Astrocyte of the spinal cord (primary cell): ENCODE results near the gene ADARB2.

ENCODE experiments used
- DNase-seq: peaks from one replicate; pipeline ENCODE4 v3.0.0; 2011; ENCODE audit warnings: low read depth, low spot score
- H3K4me3 ChIP-seq: 2 replicates; pipeline ENCODE4 v1.5.1; 2011; ENCODE audit warnings: low read depth, mild to moderate bottlenecking, low read length, moderate library complexity
- in situ Hi-C: cut with HindIII; loops from 2 replicates; pipeline ENCODE4 v1.10.0; 2017; ENCODE audit warnings: low sequenced_read_pairs
- TF ChIP-seq, protein P1 (sequence below): IDR thresholded peaks from 2 replicates; pipeline ENCODE4 v1.5.1; 2012; ENCODE audit warnings: low read depth, mild to moderate bottlenecking, low read length, inconsistent platforms

Gene ADARB2

DNA sequence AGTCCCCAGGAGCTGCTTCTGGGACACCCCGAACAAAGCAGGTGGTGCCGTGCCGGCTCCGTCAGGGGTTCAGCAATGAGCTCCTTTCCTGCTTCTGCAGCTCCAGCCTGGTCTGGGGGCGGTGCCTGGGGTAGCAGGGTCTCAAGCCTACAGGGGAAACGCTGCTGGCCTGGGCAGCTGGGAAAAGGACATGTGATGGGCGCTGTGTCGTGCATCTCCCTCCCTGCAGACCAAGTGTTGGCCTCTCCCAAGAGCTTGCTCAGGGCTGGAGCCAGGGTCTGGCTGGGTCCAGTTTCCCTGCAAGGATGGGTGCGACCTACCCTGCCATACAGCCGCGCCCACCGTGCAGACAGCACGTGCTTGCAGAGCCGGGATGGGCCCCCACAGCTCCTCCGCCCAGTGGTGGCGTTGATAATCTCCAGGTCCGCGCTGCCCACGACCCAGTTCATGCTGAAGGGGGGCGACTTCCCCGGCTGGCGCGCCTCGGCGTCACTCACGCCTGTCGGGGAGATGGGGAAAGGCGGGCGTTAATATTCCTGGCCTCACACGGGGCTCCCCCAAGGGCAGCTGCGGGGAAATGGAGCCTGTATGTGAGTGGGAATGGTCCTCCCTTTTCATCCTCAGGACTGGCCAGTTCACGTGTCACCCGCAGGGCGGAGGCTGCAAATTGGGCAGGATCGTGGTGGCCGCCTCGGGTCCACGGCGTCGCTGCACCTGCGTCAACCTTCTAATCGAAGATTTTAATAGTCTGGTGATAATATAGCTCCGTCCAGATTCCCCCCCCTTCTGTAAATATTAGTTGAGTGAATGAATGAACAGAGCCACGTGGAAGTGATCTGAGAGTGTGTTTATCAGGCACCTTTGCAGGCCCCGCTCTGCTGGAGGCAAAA, 552.5 kb downstream of the ADARB2 start:
- TF ChIP-seq, protein P1, sequence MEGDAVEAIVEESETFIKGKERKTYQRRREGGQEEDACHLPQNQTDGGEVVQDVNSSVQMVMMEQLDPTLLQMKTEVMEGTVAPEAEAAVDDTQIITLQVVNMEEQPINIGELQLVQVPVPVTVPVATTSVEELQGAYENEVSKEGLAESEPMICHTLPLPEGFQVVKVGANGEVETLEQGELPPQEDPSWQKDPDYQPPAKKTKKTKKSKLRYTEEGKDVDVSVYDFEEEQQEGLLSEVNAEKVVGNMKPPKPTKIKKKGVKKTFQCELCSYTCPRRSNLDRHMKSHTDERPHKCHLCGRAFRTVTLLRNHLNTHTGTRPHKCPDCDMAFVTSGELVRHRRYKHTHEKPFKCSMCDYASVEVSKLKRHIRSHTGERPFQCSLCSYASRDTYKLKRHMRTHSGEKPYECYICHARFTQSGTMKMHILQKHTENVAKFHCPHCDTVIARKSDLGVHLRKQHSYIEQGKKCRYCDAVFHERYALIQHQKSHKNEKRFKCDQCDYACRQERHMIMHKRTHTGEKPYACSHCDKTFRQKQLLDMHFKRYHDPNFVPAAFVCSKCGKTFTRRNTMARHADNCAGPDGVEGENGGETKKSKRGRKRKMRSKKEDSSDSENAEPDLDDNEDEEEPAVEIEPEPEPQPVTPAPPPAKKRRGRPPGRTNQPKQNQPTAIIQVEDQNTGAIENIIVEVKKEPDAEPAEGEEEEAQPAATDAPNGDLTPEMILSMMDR: no peak
- H3K4me3 ChIP-seq: no peak overlapping the region
- DNase-seq: no peak
- in situ Hi-C loops: no loop called here

DNA sequence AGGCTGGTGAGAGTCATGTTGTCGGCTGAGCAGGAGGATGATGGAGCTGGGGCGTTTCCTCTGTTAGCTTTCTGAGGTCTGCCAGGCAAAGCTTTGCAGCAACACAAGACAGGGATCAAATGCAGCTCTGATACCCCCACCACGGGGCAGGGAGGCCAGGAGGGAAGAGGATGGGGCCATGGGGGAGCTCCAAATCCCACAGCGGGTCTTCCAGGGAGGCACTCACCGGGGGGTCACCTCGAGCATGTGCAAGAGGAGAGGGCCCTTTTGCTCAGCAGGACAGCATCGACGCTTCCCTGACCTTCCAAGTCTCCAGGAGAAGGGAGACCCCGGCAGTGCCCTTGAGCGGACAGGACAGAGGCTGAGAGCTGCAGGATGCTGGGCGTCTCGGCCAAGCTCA, 553.6 kb downstream of the ADARB2 start:
- TF ChIP-seq, protein P1: no peak
- DNase-seq: no peak
- no peak overlapping the region for H3K4me3 ChIP-seq
- in situ Hi-C loops: no loop called here

DNA sequence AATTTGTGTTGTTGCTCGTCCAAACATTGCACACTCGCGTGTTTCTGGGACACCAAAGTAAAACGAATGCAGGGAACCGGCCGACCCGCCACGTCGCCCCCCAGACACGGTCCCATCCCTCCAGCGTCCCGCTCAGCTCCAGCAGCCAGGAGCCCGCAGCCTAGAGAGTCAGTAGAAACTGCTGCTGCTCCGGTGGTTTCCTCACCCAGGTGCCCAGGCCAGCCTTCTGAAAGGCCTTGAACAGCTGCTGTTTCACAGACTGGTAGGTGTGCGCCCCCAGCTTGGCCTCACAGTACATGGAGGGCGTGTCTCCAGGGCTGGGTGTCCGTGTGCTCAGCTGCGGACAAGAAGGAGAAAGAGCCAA, 554.3 kb downstream of the ADARB2 start:
- TF ChIP-seq, protein P1: no peak
- H3K4me3 ChIP-seq: no peak overlapping the region
- in situ Hi-C loops: no loop called here
- no peak for DNase-seq

DNA sequence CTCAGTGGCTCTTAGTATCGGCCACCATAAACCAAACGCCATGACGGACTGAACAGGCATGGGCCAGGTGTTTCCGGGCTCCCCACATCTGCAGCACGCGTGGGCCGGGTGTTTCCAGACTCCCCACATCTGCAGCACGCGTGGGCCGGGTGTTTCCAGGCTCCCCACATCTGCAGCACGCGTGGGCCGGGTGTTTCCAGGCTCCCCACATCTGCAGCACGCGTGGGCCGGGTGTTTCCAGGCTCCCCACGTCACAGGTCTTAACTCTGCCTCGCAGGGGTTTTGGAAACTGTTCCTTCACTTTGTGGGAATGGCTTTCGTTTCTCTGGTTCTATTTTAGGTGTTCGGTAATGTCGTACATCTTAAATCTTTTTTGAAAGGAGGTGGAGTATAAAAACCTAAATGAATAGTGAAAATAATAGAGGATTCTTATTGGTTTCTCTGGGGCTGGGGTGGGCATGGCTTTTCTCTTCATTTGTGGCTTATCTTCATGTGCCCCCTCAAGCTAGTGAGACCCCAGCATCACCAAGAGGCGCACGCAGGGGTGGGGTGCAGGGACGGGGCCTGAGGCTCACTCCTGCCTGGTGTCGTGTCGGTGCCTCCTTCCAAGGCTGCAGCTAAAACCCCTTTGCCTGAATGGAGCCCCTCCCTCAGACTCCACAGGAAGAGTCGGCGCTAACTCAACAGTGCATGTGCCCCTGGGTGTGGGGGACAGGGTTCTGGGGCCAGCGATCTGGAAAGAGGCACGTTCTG, 554.9 kb downstream of the ADARB2 start:
- no peak overlapping the region for H3K4me3 ChIP-seq
- DNase-seq: no peak
- in situ Hi-C loops: no loop called here
- TF ChIP-seq, protein P1: no peak

DNA sequence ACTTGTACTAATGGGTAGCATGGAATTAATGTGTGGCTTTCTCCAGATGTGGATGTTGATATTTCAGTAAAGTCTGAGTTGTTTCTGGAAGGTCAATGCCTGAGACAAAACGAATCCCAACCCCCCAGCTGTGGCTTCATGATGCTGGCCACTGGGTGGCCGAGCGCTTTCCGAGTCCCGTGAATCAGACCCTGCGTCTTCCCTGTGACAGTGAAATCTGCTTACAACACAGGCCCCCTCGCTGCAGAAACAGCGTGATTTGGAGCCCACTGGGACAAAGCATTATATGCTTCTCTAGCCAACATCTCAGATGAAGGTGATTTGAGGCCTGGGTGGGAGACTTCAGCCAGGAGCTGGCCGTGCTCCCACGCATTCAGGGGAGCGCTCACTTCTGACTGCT, 556.5 kb downstream of the ADARB2 start:
- in situ Hi-C loops: no loop called here
- H3K4me3 ChIP-seq: no peak overlapping the region
- no peak for DNase-seq
- TF ChIP-seq, protein P1: no peak

DNA sequence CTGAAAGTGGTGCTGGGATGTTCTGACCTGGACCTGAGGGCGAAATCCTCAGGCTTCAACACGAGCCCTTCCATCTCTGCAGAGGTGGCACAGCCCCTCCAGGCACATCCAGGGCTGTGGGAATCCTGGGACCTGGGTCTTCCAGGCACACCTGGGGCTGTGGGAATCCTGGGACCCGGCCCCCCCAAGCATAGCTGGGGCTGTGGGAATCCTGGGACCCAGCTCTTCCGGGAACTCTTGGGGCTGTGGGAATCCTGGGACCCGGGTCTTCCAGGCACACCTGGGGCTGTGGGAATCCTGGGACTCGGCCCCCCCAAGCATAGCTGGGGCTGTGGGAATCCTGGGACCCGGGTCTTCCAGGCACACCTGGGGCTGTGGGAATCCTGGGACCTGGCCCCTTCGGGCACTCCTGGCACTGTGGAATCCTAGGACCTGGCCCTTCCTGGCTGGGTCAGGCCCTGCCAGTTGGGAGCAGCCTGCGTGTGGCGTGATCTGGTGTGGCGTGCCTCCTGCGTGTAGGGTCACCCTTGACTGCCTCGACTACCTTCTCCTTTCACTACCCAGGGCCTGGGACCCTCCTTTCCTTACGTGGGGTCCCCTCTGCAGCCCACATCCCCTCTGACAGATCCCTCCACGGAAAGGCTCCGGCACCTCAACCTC, 557.1 kb downstream of the ADARB2 start:
- no peak for DNase-seq
- in situ Hi-C loops: no loop called here
- TF ChIP-seq, protein P1: no peak
- H3K4me3 ChIP-seq: no peak overlapping the region
